Measurements from ENCODE around the gene SNRPB2.

GRCh38 chr20:16785226-16785625 lies 55.4 kb downstream of the SNRPB2 start:
- no peak for TF ChIP-seq EZH2phosphoT487 (IDR thresholded peaks at IDR 0.05; ENCODE audit: insufficient read depth, low read depth)
- no peak for TF ChIP-seq EZH2 (IDR thresholded peaks at IDR 0.05; ENCODE audit: insufficient read depth, poor library complexity, severe bottlenecking)
